Stimulated activated CD8-positive, alpha-beta memory T cell treated with anti-CD3 and anti-CD28 coated beads, Interleukin-15, amount 100 ng/mL, for 48 hours (primary cell): ENCODE data around the gene TNIK.
"Not testable (repeated sequence)": the region's sequence is repeated elsewhere in the genome, so short reads cannot be mapped to it uniquely, and the experiment has no call there.

Source experiments
- DNase-seq, 2 donors: peaks; one replicate each; pipeline ENCODE4 v3.0.0-alpha.2; 2020; ENCODE audit warnings: low read depth in 2 of 2

Gene TNIK

GRCh38 chr3:171469376-171469775 lies 9.2 kb upstream of the TNIK start:
- DNase-seq = no peak

- no peak for DNase-seq
Observed at GRCh38 chr3:171468296-171468906, 8.2 kb upstream of the TNIK start.

DNA sequence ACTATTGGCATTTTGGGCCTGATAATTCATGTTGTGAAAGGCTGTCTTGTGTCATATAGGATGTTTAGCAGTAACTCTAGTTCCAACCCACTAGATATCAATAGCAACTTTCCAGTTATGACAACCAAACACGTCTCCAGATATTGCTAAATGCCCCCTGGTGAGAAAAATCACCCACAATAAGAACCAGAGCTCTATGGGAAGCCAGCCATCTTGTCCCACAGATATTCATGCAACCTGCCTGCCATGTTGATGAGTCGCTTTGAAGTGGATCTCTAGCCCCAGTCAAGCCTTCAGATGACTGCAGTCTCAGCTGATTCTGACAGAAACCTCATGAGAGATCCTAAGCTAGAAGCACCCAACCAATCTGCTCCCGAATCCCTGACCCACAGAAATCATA lies 5.6 kb upstream of the TNIK start:
- no peak for DNase-seq

DNA sequence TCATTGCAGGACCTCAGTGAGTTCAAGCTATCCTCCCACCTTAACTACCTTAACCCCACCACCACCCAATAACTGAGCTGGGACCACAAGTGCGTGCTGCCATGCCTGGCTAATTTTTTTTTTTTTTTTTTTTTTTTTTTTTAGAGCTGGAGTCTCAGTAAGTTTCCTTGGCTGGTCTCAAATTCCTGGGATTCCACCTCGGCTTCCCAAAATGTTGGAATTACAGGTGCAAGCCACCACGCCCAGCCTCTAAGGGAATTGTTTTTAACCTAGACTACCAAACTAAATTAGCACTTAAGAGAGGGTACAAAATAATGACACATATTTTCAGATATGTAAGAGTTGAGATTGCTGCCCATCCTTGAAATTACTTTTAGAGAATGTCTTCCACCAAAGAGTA lies 4.3 kb upstream of the TNIK start:
- no peak for DNase-seq

DNA sequence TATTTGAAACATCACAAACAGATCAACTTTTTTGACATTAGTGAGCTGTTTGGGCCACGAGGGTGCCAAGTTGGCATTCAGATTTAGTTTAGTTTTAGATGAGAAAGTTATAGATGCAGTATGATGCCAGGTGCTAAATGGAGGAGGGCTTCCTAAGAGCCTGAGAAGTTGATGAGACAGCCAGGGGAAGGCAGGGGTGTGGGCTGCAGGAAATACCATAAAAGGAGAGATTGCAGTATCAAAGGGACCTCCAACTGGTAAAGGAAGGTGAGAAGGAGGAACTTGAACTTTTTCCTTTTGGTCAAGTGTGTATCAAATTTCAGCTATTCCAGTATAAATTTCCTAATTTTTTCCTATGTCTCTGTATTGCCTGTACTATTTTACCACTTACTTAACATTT lies 2.0 kb upstream of the TNIK start:
- peak in 1 of 2 donors; percentile 7 for DNase-seq

- no peak for DNase-seq
Observed at GRCh38 chr3:171461525-171461917, 1.3 kb upstream of the TNIK start.

DNA sequence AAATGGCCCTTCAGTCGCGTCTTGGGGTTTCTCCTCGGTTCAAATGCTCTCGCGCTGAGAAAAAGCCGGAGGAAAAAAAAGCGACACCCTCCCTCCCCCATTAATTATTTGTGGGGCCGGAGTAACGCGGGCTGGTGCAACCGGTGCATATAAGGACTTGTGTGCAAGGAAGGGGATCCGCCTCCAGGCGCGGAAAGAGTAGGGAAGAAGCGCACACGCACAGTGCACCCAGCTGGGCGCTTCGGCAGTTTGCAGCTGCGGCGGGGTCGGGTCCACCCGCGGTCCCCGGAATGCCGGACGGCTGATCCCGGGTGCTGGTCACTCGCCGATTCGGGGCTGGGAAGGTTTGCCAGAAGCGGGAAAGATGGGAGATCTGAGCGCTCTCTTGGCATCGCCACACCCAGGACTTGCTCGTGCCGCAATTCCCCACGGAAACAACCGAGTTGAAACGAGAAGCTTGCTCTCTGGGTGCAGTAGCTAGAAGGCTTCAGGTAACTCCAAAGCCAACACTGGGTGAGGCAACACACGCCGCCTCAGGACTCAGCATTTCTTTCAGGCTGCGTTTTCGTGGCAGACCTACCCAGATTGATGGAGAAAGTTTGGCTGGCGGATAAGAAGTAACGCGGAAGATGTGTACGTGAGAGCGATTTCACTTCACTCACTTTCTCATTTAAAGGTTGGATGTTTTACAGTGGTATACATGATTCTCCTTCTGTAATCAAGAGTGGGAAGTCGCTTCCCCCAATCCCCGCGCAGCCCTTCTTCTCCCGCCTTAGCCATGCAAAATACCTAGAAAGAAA lies 720 bp upstream of the TNIK start:
- peak in 1 of 2 donors; percentile 11 for DNase-seq

GRCh38 chr3:171459137-171459941 lies 866 bp downstream of the TNIK start:
- DNase-seq = peak in 1 of 2 donors; percentile 9

DNA sequence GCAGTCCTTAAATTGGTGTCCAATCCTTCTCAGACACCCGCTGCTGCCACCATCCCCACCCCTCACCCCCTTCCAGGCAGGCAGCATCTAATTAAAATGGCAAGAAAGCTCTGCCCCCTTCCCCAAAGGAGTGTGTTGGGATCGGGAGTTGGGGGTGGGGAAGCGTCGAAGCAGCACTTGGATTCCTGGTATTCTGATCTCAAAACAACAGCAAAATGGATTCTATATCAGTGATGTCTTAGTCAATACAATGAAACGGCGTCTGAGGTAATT lies 1.4 kb downstream of the TNIK start:
- DNase-seq = no peak

GRCh38 chr3:171458071-171458863 lies 1.9 kb downstream of the TNIK start:
- peak in 1 of 2 donors; percentile 12 for DNase-seq

DNA sequence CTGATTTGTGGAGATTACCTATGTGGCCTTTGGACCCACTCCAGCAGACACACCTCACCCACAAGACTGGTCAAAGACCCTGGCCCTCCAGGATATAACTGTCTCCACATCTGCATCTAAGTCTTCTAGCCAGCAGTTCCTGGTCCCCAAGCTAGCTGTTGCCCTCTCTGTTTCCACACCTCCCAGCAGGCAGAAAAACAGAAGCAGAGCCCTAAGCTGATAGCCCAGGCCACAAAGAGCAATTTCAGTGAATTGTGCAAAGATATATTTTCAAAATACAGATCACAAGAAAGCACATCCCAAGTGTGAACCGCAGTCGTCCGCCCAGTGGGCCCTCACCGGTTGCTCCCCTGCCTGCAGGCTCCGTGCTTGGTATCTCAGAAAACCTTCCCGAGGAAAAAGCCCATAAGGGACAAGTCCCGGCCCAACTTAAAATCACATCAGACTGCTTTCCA lies 2.6 kb downstream of the TNIK start:
- no peak for DNase-seq

GRCh38 chr3:171456765-171457606 lies 3.2 kb downstream of the TNIK start:
- DNase-seq = no peak

GRCh38 chr3:171455603-171456550 lies 4.3 kb downstream of the TNIK start:
- DNase-seq = no peak

GRCh38 chr3:171454041-171454440 lies 6.2 kb downstream of the TNIK start:
- no peak for DNase-seq

DNA sequence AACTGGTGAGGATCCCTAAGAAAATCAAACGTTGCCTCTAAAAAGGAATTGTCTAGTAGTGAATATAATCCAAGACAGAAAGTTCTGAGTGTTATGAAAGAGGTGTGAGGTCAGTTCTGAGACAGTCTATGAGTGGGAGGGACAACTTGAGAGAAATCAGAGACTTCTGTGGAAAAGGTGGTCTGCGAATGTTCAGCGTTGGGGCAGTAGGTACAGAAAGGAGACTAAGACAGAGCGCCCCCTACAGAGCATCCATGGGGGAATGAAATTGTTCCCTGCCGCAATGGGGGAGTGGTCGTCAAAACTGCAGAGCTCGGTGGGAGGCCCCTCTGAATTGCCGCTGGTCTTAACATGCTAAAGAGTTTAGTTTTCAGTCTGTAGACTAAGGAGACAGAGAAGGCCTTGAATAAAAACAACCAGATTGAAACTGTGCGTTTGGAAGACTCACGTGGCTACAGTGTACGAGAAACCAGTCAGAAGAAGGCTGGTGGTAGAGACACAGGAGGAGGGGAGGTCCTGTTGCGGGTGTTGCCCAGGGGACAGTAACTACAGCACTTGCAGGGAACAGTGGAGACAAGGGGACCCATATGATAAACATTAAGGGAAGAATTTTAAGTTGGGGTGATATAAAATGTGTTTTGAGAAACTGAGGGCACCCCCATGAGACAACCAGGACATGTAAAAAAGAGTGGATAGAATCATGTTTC lies 6.9 kb downstream of the TNIK start:
- no peak for DNase-seq

DNA sequence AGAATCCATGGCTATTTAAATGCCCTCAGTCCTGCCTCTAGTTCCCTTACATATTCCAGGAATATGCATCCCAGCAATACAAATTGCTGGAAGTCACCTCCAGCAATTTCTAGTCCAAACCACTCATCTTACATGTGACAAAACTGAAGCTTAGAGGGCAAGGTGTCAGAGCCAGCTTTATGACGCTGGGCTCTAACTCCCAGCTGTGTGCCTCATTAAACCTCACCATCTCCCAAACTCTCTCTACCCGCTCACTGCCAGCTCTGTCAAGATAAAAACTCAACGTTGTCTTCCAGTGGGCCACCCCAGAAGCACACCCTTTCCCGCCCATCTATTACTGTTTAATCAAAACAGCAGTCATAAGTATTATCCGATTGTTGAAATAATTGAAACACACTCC lies 7.9 kb downstream of the TNIK start:
- no peak for DNase-seq

DNA sequence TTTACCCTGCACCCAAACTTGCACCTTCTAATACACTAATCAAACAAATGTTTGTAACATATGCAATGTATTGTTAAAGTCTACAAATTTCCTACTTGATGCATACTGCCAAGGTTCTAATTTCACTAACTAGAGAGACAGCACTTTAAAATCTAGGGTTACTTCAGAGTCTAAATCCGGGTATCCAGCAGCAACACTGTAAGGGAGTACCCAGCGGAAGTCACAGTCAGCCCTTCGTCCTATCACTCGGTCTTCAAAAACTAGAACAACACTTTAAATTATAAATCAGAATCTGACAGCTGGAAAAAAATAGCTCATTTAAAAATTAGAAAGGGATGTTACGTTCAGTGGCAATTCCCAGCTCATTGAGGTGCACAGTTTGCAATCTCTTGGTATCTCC lies 8.3 kb downstream of the TNIK start:
- DNase-seq = no peak

- DNase-seq = not testable (repeated sequence)
Observed at GRCh38 chr3:171447579-171447891, 12.7 kb downstream of the TNIK start.

- no peak for DNase-seq
Observed at GRCh38 chr3:171446801-171447578, 13.2 kb downstream of the TNIK start.
